H1 (cell line): Measurements from ENCODE around the gene PELI2. TPM values are rescaled to one million over a fixed set of nuclear protein-coding genes. Genes with fewer than 3 reads are reported as not detected.

Experiments
- CHD2 ChIP-seq: IDR thresholded peaks from 2 replicates; pipeline ENCODE4 v1.6.1; 2012; ENCODE audit warnings: low read length, improper control_type of control experiment
- EP300 ChIP-seq, 2 experiments: IDR thresholded peaks; 1 replicate in 1 of 2; 2 replicates in 1 of 2; pipeline ENCODE4 v1.6.1; 2011 to 2012; ENCODE audit warnings: low read depth in 2 of 2, low read length in 2 of 2, mild to moderate bottlenecking in 2 of 2, borderline replicate concordance in 1 of 2, inconsistent platforms in 1 of 2, moderate library complexity in 1 of 2
- SP4 ChIP-seq: IDR thresholded peaks from 2 replicates; pipeline ENCODE4 v1.6.1; 2012; ENCODE audit warnings: low read length, inconsistent platforms
- SUZ12 ChIP-seq: fragments of 200-600 bp; sonication (generic); IDR thresholded peaks from 2 replicates; pipeline ENCODE4 v1.6.1; 2012; ENCODE audit warnings: mild to moderate bottlenecking, inconsistent platforms, low read length, moderate library complexity, mixed read lengths
- polyA plus RNA-seq, 7 experiments: library from polyadenylated mRNA; depleted of rRNA in 3 of 7; stranded (reverse) in 5 of 7; unstranded in 2 of 7; fragments of >200 nt in 5 of 7; fragments of 200-250 nt in 2 of 7; gene quantifications; 1 replicate in 5 of 7; 2 replicates in 1 of 7; 4 replicates in 1 of 7; pipeline versions ENCODE4 v1.2.1 to v1.2.3, GENCODE V29; 2011 to 2013; ENCODE audit warnings: missing spikeins in 2 of 7, mixed read lengths in 2 of 7
- total RNA-seq: library from RNA; stranded (reverse); fragmentation: NEBNext Ultra II Directional; extraction: Animal tissue kit (Norgen Biotek cat#: 25700); gene quantifications from 2 replicates; pipeline ENCODE4 v1.2.1, GENCODE V29; 2021
- TF ChIP-seq, protein P1 (sequence below): IDR thresholded peaks from 2 replicates; pipeline ENCODE4 v1.6.1; 2012; ENCODE audit warnings: low read length, inconsistent platforms

PELI2 gene
- total and polyA plus RNA-seq, 2 of the 8 experiments (the other 6 are each of a cell fraction or from before 2014, with no cell fraction given): 14.6 to 25.7 TPM

GRCh38 chr14:56112781-56113180 is 5.4 kb upstream of the PELI2 start (continued):
- no peak for TF ChIP-seq SUZ12
- no peak for TF ChIP-seq SP4
- no peak for TF ChIP-seq EP300 (IDR thresholded peaks at IDR 0.05; ENCODE audit: borderline replicate concordance in 1 of 2, low read depth in 2 of 2, low read length in 2 of 2)
- TF ChIP-seq, protein P1, sequence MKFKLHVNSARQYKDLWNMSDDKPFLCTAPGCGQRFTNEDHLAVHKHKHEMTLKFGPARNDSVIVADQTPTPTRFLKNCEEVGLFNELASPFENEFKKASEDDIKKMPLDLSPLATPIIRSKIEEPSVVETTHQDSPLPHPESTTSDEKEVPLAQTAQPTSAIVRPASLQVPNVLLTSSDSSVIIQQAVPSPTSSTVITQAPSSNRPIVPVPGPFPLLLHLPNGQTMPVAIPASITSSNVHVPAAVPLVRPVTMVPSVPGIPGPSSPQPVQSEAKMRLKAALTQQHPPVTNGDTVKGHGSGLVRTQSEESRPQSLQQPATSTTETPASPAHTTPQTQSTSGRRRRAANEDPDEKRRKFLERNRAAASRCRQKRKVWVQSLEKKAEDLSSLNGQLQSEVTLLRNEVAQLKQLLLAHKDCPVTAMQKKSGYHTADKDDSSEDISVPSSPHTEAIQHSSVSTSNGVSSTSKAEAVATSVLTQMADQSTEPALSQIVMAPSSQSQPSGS: no peak
- TF ChIP-seq CHD2: no peak
